Activated effector memory CD4-positive, alpha-beta T cell treated with anti-CD3 and anti-CD28 coated beads, Interleukin-2, amount 50 U/mL, for 16 hours (primary cell): ENCODE measurements around the gene TARDBP.
A peak's percentile ranks its signal among the peaks of the same experiment; 100 is the strongest.
"Not testable (repeated sequence)": the region's sequence is repeated elsewhere in the genome, so short reads cannot be mapped to it uniquely, and the experiment has no call there.

Experiments used
- DNase-seq: peaks from one replicate; pipeline ENCODE4 v3.0.0-alpha.2; 2020

TARDBP gene

DNA sequence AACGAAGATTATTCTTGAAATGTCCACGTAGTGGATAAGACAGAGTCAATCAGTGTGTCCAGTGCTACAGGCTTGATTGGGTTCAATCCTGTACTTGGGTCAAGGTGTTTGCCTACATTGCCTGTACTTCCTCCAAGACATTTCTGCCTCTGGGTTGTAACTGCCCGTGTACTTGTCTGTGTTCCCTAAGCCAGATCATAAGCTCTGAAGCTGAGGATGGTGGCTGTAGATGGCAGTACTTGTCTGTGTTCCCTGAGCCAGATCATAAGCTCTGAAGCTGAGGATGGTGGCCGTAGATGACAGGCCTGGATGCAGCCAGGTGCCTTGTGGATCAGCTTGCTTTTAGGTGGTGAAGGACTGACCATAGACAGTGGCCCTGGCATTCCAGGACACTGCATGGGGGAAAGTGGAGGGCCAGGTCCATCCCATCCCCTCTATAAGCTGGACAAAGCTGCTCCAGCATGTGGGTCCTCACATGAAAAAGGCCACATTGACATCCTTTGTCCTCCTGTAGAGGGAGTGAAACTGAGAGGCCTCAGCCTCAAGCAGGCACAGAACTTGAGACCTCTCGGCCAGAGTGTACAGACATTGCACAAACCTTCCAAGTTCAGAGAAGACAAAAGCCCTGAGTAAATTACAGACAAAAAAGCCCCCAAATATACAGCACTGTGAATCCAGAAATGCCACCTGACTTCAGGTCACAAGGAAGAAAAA lies 49.4 kb downstream of the TARDBP start:
- peak; percentile 33 for DNase-seq

GRCh38 chr1:11062965-11063401 lies 50.5 kb downstream of the TARDBP start:
- peak; percentile 64 for DNase-seq

GRCh38 chr1:11063937-11064537 lies 51.6 kb downstream of the TARDBP start:
- not testable (repeated sequence) for DNase-seq

DNA sequence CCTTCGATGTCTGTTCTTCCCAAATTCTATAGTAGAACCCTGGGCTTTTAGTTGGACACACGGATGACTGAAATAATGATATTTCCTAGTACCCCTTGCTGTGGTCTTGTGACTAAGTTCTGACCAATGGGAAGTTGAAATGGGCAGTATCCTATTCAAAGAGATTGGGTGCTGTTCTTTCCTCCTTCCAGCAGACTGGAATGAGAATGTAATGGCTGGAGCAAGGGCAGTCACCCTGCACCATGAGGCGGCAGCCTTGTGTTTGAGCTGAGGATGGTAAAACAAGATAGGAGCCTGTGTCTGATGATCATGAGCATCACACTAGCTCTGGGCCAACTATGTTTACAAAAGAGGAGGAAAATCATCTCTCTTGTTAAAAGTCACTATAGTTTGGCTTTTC lies 52.5 kb downstream of the TARDBP start:
- DNase-seq, result no peak

- DNase-seq, result peak; percentile 6
Observed at GRCh38 chr1:11065796-11066195, 53.3 kb downstream of the TARDBP start.

DNA sequence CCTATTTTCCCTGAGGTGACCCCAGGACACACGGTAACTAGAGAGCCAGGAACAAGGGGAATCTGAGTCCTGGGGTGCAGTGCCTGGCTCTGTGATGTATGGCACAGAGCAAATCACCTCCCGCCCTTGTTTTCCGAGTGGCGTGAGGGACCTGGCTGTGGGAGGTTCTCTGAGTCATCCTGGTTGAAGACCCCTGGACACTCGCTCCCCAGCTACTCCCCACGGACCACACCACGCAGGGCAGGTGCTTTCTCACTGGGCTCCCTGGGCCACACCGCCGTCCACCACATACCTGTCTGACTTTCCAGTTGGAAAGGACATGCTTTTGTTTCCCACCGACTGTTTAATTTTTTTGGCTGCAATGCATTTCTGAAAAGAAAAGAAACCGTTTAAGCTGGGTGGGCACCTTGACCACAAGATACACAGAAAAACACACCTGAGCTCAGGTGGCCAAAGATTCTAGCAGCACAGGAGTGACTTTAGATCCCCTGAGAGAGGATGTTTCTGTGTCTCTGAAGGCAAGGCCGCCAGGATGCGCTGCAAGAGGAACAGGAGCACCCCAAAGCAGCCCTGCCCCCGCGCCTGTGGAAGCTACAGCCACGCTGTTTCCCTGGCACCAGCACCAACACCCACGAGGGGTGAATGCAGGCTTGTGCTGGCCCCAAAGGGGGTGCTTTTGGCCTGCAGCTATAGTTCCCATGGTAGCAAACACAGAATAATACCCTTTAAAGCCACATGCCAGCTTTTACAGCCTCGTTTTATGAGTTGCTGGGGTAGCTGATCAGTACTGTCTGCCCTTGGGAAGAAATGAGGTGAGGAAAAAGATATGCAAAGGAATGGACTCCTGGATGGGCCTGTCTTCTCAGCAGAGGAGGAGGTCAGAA lies 55.5 kb downstream of the TARDBP start:
- DNase-seq, result peak; percentile 56

DNA sequence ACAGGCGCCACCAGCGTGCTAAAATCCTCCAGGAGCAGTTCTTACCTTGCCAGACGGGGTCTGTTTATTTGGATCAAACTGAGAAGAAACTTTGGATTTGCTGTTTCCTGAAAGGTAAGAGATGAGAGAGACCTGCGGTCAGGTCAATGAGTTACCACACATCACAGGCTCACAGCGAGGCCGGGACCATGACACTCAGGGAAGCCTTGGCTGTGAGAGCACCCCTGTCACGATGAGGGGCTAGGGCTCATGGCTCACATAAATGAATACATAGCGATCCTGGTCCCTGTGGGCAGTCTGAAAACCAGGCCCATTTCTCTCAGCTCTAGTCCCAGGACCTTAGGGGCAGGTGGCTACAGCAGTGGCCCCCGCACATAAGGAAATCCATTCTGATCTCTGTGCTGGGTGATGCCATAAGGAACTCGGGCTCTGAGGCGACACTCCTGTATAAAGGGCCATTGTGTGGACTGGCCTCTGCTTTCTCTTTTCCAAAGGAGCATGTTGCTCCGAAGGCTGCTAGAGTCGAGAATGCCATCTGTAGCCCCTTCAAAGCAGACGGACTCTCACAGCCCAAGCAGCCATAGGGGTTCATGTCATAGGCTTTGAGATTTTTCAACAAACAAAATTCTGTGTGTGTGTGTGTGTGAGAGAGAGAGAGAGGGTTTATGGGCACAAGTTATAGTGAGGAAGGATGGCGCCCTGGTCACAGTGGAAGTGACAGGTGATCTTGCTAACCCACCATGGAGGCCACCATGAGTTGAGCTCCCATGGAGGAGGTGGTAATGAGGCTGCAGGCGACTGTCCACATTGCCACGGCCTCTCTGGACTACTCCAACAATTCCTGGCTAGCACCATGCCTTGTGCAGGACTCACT lies 56.4 kb downstream of the TARDBP start:
- DNase-seq, result peak; percentile 36

DNA sequence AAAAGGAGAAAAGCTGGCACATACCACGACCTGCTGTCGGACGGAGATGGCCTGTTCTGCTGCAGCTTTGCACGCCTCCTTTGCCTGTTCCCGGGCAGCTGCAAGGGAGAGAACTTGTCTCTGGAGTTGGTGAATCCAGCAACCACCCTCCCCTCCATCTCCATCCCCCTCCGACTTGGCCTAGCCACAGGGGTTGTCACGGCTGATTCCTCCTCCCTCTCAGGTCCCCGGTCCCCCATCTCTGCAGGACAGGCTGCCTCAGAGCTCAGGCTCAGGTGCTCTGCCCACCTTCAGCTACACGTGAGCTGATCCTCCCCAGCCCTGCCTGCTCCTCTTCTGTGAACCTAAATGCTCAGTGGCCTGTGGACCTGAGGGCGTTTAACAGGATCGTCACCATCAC lies 58.4 kb downstream of the TARDBP start:
- peak; percentile 39 for DNase-seq

DNA sequence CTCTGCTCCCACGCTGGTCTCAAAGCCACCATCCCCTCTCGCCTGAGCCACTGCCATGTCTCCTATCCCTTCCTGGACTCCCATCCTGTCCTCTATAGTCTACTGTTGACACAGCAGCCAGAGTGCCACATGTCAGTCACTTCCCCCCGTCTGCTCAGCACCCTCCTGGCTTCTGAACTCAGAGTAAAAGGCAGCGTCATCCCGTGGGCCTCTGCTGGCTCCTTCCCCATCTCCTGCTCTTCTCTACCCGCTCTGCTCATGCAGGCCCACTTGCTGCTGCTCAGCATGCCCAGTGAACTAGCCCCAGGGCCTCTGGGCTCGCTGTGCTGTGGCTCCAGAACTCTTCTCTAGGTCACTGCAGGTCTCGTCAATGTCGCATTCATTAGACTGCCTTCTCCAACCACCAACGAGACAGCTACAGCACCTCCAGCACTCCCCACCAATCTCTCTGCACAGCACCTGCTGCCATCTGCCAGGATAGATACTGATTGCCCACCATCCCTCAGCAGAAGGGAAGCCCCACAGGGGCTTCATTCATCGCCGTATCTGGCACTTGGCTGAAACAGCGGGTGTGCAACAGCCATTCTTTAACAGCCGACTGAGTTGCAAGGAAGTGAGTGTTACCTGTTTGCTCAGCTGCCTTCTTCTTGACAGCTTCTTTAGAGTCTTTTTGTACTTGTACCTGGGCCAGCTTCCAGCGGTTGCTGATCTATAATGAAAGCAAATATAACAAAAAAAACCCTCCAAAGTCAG lies 59.2 kb downstream of the TARDBP start:
- DNase-seq, result peak; percentile 56

- peak; percentile 49 for DNase-seq
Observed at GRCh38 chr1:11072216-11072917, 59.9 kb downstream of the TARDBP start.

- DNase-seq, result not testable (repeated sequence)
Observed at GRCh38 chr1:11073398-11073797, 60.9 kb downstream of the TARDBP start.
